Stimulated activated CD8-positive, alpha-beta memory T cell treated with anti-CD3 and anti-CD28 coated beads, Interleukin-4, amount 100 ng/mL, for 48 hours (primary cell): Measurements from ENCODE around the gene ABCC3.

Experiments
- DNase-seq: peaks from one replicate; pipeline ENCODE4 v3.0.0-alpha.2; 2020

The ABCC3 gene

GRCh38 chr17:50685691-50686493, 51.2 kb downstream of the ABCC3 start:
- DNase-seq: no peak

GRCh38 chr17:50686494-50687199, 52.0 kb downstream of the ABCC3 start:
- no peak for DNase-seq

GRCh38 chr17:50687200-50688066, 52.8 kb downstream of the ABCC3 start:
- no peak for DNase-seq

- DNase-seq: no peak
These were observed 53.6 kb downstream of the ABCC3 start for GRCh38 chr17:50688245-50688644.

- DNase-seq: no peak
These were observed 54.6 kb downstream of the ABCC3 start for GRCh38 chr17:50689251-50689650.

GRCh38 chr17:50689956-50690886, 55.5 kb downstream of the ABCC3 start:
- no peak for DNase-seq

GRCh38 chr17:50690887-50691549, 56.3 kb downstream of the ABCC3 start:
- DNase-seq: no peak

DNA sequence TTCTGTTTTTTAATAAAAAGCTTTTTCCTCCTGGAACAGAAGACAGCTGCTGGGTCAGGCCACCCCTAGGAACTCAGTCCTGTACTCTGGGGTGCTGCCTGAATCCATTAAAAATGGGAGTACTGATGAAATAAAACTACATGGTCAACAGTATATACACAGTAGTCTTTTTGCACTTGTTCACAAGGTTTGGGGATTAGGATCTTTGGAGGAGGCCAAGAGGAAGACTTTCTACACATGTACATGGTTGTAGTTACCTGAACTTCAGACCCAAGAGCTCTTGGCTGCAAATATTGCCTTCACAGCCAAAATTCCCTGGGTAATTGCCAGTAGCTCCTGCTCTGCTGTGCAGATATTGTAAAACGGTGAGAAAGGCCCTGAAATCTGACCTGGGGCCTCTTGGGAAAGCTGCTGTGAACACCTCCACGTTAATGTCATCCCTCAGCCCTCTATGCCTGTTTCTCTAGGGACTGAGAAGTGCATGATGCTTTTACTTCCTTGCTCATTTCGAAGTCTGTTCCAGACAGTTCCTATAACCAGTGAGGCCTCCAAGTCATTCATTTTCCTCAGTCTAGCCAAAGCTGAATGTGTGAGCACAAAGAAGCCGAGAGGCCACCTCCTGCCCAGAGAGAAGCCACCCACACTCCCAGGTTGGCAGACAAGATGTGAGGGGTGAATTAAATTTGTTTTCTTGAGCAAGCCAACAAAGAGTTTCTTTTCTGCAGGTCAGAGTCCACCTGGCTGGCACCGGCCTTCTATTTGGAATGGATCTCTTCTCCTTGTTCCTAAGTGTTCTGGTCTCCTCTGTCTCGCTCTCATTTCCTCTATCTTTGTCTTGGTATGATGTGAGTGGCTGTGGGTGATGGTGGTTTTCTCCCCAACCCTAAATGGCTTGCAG, 57.1 kb downstream of the ABCC3 start:
- DNase-seq: no peak

GRCh38 chr17:50692448-50693035, 57.9 kb downstream of the ABCC3 start:
- DNase-seq: no peak

DNA sequence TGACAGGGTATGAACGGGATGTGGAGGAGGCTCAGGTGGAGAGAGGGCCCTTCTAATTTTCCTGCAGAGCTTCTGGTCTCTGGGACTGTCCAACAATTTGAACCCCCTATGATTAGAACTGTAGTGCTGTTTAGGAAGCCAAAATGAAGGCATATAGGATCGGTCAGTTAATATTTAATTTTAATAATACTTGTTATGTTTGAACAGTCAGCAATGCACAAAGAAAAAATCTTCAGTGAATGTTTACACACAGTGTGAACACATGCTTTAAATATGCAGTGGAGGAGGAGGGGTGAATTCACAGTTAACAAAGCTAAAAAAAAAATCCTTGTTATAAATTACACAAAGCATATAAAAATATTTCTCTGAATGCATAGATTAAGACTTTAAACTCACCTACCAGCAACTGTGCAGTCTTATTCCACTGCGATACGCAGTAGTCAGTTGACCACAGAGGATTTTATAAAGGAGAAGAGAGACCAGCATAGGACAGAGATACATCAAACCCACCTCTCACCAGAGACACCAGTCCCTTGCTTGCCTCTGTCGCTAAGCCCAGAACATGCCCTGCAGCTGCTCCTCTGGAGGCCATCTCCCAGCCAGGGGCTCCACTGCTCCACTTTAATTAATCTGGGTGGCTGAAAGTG, 58.5 kb downstream of the ABCC3 start:
- DNase-seq: no peak

GRCh38 chr17:50696365-50696879, 61.7 kb downstream of the ABCC3 start:
- no peak for DNase-seq

GRCh38 chr17:50697062-50697461, 62.4 kb downstream of the ABCC3 start:
- no peak for DNase-seq

- no peak for DNase-seq
These were observed 63.1 kb downstream of the ABCC3 start for GRCh38 chr17:50697663-50698272.

DNA sequence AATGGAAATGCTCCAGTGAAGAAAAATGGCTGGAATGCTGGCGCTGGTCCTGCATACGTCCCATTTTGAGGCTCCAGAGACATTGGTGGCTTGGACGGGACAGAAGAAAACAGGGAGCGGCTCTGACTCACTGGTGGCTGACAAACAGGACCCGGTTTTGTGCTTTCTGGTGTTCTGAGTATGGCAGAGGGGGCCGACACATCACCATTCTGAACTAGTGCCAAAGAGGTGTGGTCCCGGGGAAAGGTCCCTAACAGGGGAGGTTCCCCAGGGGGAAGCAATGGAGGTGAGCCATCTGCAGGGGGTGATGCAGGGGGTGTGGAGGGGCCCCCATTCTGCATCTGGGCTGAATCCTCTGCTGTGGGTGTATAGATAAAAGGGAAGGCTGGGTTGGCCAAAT, 64.7 kb downstream of the ABCC3 start:
- no peak for DNase-seq

GRCh38 chr17:50703162-50703561, 68.5 kb downstream of the ABCC3 start:
- DNase-seq: no peak

GRCh38 chr17:50707289-50708049, 72.8 kb downstream of the ABCC3 start, which contains the start of gene ANKRD40:
Gene ANKRD40 (minus strand): TSS chr17:50707914. CDS start chr17:50707654, 260 bp downstream.
- peak; percentile 94 for DNase-seq

DNA sequence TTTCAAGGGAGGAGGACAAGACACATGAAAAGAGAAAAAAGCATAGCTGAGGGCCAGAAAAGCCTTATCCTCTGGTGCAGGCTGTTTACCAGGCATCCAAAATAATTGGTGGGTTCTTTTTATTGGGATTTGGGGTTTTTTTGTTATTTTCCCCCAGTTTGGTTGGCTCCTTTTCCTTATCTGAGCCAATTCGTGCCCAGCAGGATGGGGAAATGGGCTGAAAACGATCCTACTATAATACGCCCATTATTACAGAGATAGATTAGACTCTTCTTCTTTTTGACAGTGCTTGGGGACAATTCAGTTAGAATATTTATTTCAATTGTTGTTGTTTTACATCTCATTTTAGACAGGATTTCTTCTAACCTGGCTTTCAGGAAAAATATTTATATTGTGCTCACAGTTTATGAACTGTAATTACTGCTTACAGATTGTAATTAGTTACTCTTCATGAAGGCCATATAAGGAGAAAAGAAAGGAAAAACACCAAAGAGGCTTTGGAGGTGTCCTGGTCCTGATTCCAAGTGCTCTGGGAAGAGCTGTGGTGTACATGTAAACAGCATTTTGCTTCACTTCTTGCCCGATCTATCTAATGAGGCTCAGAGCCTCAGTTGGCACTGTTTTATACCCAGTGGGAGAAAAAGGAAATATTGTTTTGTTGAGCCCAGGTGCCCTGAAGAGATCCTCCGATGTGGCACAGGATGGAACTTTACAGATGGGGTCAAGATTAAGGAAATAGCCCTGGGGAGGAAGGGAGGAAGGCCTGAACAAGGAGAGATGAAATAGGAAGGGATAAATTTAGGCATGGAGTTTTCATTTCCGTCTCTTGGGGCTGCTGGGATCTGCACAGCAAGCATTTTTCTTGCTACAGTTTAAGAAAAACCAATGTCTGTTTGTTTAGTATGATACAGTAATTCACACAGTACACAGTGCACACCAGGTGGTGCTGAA, 73.6 kb downstream of the ABCC3 start:
- no peak for DNase-seq
